ENCODE data around the gene PCDH15. TPM values are rescaled to one million over a fixed set of nuclear protein-coding genes. Genes with fewer than 3 reads are reported as not detected.

The PCDH15 gene
- total and polyA plus RNA-seq, 2 of the 13 experiments (the other 11 are each of a cell fraction or from before 2014, with no cell fraction given), result not detected

DNA sequence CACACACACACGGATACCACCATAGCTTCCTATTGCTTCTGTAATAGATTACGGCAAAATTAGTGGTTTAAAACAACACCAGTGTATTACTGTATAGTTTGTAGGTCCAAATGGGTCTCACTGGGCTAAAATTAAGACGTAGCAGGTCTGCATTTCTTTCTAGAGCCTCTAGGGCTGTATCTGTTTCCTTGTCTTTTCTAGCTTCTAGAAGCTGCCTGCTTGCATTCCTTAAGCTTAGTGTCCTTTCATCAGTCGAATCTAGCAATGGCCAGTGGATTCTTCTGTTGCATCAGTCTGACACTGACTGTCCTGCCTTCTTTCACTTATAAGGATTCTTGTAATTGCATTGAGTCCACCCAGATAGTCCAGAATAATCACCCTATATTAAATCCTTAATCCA is 882.3 kb downstream of the PCDH15 start:
- no peaks in the 10 kb centered on the region for H3K4me1 ChIP-seq (ENCODE audit: insufficient read depth, low read length)
- no peak for DNase-seq (ENCODE audit: low spot score)
- no peak overlapping the region for H3K27ac ChIP-seq (ENCODE audit: extremely low read length, insufficient read depth, low read length)
- ChIA-PET CTCF (ENCODE audit: low intra/inter-chr PET ratio, low total read pairs) (no interaction called here), POLR2A (no interaction called here)
- no peak overlapping the region for H3K4me2 ChIP-seq (ENCODE audit: low read depth, low read length)
- no peaks in the 10 kb centered on the region for H4K20me1 ChIP-seq (ENCODE audit: insufficient read depth, low read length)
- no peaks in the 10 kb centered on the region for H3K36me3 ChIP-seq (replicated peaks in 1 of 2; ENCODE audit: control insufficient read depth in 1 of 2, insufficient read depth in 2 of 2, low read length in 2 of 2)
- no peak overlapping the region for H2AFZ ChIP-seq (ENCODE audit: low read length)
- no TSS peak for BruUV-seq (replicated peaks)
- 8% methylated on average over 4 of the region's 4 CpGs for WGBS (ENCODE audit: low lambda C conversion rate)
- in situ Hi-C loops (cut with HindIII; ENCODE audit: extremely low pct_ligation_motif_present, low pct_unique_long_range_greater_than_20kb) (no loop called here), intact Hi-C loops (cut with micrococcal nuclease; ENCODE audit: unreplicated experiment) (no loop called here)
- no peak for FAIRE-seq
- H3K9ac ChIP-seq (ENCODE audit: insufficient read depth, low read depth, low read length), result no peak overlapping the region
- peaks cover 2% of the 10 kb centered on the region; the same call in 1 of the 2 replicates for H3K9me3 ChIP-seq (ENCODE audit: low read length)
- no peaks in the 10 kb centered on the region for H3K27me3 ChIP-seq (ENCODE audit: control insufficient read depth in 1 of 2, insufficient read depth in 2 of 2, low read length in 2 of 2)
- no peak for ATAC-seq
- no peak overlapping the region for H3K4me3 ChIP-seq (replicated peaks in 1 of 3; ENCODE audit: insufficient read depth in 1 of 3, low read depth in 2 of 3, low read length in 3 of 3)
- no peaks in the 10 kb centered on the region for H3K79me2 ChIP-seq (ENCODE audit: insufficient read depth, low read length)
- TF ChIP-seq, protein P1, sequence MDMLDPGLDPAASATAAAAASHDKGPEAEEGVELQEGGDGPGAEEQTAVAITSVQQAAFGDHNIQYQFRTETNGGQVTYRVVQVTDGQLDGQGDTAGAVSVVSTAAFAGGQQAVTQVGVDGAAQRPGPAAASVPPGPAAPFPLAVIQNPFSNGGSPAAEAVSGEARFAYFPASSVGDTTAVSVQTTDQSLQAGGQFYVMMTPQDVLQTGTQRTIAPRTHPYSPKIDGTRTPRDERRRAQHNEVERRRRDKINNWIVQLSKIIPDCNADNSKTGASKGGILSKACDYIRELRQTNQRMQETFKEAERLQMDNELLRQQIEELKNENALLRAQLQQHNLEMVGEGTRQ (IDR thresholded peaks at IDR 0.05; ENCODE audit: low read depth, low read length), result no peak
- TF ChIP-seq, protein P1 (CRISPR knock-in tag; IDR thresholded peaks at IDR 0.05; ENCODE audit: borderline replicate concordance), result no peak
- TF ChIP-seq NCOA5 (CRISPR knock-in tag; IDR thresholded peaks at IDR 0.05), result no peak
- no peak for TF ChIP-seq ZNF33B (CRISPR knock-in tag; IDR thresholded peaks at IDR 0.05)
- TF ChIP-seq, protein P2, sequence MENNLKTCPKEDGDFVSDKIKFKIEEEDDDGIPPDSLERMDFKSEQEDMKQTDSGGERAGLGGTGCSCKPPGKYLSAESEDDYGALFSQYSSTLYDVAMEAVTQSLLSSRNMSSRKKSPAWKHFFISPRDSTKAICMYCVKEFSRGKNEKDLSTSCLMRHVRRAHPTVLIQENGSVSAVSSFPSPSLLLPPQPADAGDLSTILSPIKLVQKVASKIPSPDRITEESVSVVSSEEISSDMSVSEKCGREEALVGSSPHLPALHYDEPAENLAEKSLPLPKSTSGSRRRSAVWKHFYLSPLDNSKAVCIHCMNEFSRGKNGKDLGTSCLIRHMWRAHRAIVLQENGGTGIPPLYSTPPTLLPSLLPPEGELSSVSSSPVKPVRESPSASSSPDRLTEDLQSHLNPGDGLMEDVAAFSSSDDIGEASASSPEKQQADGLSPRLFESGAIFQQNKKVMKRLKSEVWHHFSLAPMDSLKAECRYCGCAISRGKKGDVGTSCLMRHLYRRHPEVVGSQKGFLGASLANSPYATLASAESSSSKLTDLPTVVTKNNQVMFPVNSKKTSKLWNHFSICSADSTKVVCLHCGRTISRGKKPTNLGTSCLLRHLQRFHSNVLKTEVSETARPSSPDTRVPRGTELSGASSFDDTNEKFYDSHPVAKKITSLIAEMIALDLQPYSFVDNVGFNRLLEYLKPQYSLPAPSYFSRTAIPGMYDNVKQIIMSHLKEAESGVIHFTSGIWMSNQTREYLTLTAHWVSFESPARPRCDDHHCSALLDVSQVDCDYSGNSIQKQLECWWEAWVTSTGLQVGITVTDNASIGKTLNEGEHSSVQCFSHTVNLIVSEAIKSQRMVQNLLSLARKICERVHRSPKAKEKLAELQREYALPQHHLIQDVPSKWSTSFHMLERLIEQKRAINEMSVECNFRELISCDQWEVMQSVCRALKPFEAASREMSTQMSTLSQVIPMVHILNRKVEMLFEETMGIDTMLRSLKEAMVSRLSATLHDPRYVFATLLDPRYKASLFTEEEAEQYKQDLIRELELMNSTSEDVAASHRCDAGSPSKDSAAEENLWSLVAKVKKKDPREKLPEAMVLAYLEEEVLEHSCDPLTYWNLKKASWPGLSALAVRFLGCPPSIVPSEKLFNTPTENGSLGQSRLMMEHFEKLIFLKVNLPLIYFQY (CRISPR knock-in tag; IDR thresholded peaks at IDR 0.05; ENCODE audit: borderline replicate concordance), result no peak
- no peak for TF ChIP-seq ZNF703 (CRISPR knock-in tag; IDR thresholded peaks at IDR 0.05; ENCODE audit: borderline replicate concordance)
- no peak for TF ChIP-seq KLF16 (CRISPR knock-in tag; IDR thresholded peaks at IDR 0.05)
- TF ChIP-seq ZMAT3 (CRISPR knock-in tag; conservative IDR thresholded peaks at IDR 0.05), result no peak
- no peak for TF ChIP-seq SRY (CRISPR knock-in tag; IDR thresholded peaks at IDR 0.05)
- TF ChIP-seq ZNF256 (CRISPR knock-in tag; conservative IDR thresholded peaks at IDR 0.05), result no peak
- no peak for TF ChIP-seq ZBTB20 (CRISPR knock-in tag; IDR thresholded peaks at IDR 0.05; ENCODE audit: borderline replicate concordance, low read depth)
- no peak for TF ChIP-seq HOXA9 (CRISPR knock-in tag; IDR thresholded peaks at IDR 0.05; ENCODE audit: borderline replicate concordance)
- no peak for TF ChIP-seq ZNF660 (CRISPR knock-in tag; IDR thresholded peaks at IDR 0.05; ENCODE audit: borderline replicate concordance, low read depth)
- no peak for TF ChIP-seq SRSF9 (IDR thresholded peaks at IDR 0.05; ENCODE audit: borderline replicate concordance, insufficient read depth, low read depth, low read length, poor library complexity, severe bottlenecking)
- TF ChIP-seq ZNF441 (CRISPR knock-in tag; IDR thresholded peaks at IDR 0.05; ENCODE audit: borderline replicate concordance), result no peak
- no peak for TF ChIP-seq TCF7L2 (IDR thresholded peaks at IDR 0.05; ENCODE audit: low read depth, low read length)
- no peak for TF ChIP-seq DNMT1 (CRISPR knock-in tag; IDR thresholded peaks at IDR 0.05)
- TF ChIP-seq, protein P3, sequence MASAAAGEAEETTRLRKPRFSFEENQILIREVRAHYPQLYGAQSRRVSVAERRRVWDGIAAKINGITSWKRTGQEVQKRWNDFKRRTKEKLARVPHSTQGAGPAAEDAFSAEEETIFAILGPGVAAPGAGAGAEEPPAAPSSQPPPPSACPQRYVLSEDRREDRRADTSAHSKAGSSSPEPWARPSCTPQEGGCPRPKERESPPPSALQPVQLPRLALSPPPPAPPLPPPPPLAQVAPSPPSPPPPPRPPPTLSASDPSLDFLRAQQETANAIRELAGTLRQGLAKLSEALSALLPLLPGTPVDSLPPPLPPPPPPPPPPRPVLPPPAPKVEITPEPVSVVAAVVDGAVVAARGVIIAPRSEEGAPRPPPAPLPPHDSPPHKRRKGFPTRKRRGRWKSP (CRISPR knock-in tag; IDR thresholded peaks at IDR 0.05), result no peak
- TF ChIP-seq AKAP8 (CRISPR knock-in tag; IDR thresholded peaks at IDR 0.05), result no peak

All from HepG2 (cell line).